Femur (tissue), 1 donor: ENCODE measurements around the gene PLIN3.
"Not testable (repeated sequence)": the region's sequence is repeated elsewhere in the genome, so short reads cannot be mapped to it uniquely, and the experiment has no call there.

Experiments used
- DNase-seq: peaks from one replicate; pipeline ENCODE4 v3.0.0-alpha.2; 2017

Gene PLIN3

GRCh38 chr19:4806384-4806783 lies 61.1 kb downstream of the PLIN3 start:
- DNase-seq, result no peak

GRCh38 chr19:4805140-4805539 lies 62.3 kb downstream of the PLIN3 start:
- not testable (repeated sequence) for DNase-seq

GRCh38 chr19:4803736-4804695 lies 63.5 kb downstream of the PLIN3 start:
- peak; percentile 81 for DNase-seq

GRCh38 chr19:4802711-4803110 lies 64.8 kb downstream of the PLIN3 start:
- DNase-seq, result no peak

GRCh38 chr19:4801085-4801619 lies 66.3 kb downstream of the PLIN3 start:
- no peak for DNase-seq

DNA sequence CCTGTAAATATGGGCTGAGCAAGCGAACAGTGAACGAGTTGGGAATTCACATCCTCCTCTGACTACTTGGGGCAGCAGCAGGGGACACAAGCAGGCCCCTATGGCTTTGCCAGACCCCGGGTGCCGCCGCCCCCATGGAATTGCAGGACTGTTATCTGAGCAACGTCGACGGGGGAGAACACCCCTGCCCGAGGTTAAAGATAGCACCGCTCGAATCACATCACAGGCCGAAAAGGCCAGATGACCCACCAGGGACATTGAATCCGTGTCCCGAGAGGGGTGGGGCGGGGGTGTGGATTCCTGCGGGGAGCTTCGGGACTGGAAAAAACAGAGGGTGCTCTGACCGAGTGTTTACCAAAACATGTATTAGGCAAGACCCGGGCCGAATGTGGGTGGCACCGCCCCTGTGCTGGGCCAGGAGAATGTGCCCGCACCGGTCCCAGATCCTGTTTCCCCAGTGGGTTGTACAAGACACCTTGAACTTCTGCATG lies 66.8 kb downstream of the PLIN3 start:
- DNase-seq, result no peak

DNA sequence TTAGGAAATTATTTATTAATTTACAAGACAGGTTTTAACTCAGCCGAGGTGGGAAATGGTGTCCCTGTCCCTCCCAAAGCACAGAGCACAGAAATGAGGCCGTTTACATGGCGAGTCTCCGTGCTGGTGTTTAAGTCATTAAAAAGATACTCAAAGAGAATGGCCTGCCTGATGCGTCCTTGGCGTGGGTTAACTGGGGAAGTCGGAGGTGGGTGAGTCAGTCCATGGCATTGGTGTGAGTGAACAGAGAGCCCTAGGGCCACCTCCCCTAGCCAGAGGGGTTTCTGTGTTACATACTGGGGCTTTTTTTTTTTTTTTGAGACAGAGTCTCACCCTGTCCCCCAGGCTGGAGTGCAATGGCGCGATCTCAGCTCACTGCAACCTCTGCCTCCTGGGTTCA lies 72.1 kb downstream of the PLIN3 start:
- DNase-seq, result no peak

- DNase-seq, result no peak
Observed at GRCh38 chr19:4794971-4795370, 72.5 kb downstream of the PLIN3 start.

GRCh38 chr19:4793278-4793677 lies 74.2 kb downstream of the PLIN3 start:
- not testable (repeated sequence) for DNase-seq

- DNase-seq, result not testable (repeated sequence)
Observed at GRCh38 chr19:4792866-4793195, 74.6 kb downstream of the PLIN3 start.

DNA sequence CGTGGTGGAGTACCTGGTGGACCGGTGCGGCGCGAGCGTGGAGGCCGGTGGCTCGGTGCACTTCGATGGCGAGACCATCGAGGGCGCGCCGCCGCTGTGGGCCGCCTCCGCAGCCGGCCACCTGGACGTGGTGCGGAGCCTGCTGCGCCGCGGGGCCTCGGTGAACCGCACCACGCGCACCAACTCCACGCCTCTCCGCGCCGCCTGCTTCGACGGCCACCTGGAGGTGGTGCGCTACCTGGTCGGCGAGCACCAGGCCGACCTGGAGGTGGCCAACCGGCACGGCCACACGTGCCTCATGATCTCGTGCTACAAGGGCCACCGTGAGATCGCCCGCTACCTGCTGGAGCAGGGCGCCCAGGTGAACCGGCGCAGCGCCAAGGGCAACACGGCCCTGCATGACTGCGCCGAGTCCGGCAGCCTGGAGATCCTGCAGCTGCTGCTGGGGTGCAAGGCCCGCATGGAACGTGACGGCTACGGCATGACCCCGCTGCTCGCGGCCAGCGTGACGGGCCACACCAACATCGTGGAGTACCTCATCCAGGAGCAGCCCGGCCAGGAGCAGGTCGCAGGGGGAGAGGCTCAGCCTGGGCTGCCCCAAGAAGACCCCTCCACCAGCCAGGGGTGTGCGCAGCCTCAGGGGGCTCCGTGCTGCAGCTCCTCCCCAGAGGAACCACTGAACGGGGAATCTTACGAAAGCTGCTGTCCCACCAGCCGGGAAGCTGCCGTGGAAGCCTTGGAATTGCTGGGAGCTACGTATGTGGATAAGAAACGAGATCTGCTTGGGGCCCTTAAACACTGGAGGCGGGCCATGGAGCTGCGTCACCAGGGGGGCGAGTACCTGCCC lies 75.2 kb downstream of the PLIN3 start:
- not testable (repeated sequence) for DNase-seq

DNA sequence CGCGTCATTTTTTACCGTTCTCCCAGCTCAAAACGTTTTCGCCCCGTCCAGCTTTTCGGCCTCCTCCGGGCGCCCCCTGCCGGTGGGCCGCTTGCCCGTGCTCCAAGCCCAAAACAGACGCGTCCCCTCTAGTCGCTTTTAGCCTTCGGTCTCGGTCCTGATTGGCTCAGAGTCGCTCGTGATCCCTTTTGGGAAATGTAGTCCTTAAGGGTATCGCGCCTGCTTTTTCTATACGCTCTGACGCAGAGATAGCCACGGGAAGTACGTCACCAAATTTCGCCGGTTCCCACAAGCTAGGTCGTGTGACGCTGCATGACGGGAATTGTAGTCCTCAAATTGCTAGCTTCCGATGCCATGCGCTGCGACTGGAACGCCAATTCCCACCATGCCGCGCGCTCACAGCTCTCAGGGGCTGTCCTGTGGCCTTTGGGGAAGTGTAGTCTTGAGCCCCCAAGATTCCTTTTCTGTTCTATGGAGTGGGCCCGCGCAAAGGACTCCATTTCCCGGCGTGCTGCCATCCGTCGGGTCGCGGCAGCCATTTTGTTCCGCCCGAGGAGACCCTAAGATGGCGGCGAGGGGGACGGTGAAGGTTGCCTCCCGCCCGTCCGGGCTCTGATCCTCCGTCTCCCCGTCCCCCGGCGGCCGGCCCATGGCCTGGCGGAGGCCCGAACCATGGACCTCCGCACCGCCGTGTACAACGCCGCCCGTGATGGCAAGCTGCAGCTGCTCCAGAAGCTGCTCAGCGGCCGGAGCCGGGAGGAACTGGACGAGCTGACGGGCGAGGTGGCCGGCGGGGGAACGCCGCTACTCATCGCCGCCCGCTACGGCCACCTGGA lies 76.1 kb downstream of the PLIN3 start, which contains the start of gene FEM1A:
FEM1A (plus strand) TSS at position 552 of the 836 bp plus-strand sequence; CDS start at position 673, 121 bp downstream.
- DNase-seq, result peak; percentile 100
